ENCODE measurements around the gene GAL3ST2.

The GAL3ST2 gene

DNA sequence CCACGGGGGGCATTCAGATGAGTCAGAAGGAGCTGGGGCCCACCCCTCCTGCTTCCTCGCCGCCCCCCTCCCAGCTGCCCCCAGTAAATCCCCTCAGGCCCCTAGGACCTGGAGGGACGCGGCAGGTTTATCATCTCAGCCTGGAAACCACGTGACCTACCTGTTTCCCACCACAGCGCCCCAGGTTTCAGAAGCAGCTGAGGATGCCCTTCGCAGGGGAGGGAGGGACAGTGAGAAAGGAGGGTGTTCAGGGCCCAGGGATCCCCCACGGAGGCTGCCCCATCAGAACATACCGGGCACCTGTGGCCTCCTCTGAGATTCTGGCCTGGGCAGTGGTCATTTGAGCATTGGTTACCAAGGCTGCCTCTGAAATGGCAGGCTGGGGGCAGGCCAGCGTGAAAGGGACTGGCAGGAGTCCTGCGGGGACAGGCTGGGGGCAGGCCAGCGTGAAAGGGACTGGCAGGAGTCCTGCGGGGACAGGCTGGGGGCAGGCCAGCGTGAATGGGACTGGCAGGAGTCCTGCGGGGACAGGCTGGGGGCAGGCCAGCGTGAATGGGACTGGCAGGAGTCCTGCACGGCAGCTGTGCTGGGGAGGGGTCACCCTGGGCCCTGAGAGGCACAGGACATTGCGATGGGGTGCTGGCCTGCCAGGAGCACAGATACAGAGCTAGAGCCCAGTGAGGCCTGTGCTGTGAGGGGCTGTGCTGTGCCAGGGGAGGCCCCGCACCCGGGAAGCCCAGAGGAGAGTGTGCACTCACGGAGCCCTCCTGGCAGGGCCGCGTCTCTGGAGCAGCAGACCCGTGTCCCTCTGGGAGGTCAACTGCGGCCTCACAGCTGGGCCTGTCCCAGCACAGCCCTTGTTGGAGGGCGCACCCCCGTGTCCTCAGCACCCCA is 33.9 kb downstream of the GAL3ST2 start:
- in situ Hi-C loops (cut with HindIII; ENCODE audit: low sequenced_read_pairs) = no loop called here

GRCh38 chr2:241811201-241811951 is 34.8 kb downstream of the GAL3ST2 start:
- in situ Hi-C loops (cut with HindIII; ENCODE audit: low sequenced_read_pairs) = no loop called here
- TF ChIP-seq, protein P1, sequence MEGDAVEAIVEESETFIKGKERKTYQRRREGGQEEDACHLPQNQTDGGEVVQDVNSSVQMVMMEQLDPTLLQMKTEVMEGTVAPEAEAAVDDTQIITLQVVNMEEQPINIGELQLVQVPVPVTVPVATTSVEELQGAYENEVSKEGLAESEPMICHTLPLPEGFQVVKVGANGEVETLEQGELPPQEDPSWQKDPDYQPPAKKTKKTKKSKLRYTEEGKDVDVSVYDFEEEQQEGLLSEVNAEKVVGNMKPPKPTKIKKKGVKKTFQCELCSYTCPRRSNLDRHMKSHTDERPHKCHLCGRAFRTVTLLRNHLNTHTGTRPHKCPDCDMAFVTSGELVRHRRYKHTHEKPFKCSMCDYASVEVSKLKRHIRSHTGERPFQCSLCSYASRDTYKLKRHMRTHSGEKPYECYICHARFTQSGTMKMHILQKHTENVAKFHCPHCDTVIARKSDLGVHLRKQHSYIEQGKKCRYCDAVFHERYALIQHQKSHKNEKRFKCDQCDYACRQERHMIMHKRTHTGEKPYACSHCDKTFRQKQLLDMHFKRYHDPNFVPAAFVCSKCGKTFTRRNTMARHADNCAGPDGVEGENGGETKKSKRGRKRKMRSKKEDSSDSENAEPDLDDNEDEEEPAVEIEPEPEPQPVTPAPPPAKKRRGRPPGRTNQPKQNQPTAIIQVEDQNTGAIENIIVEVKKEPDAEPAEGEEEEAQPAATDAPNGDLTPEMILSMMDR (IDR thresholded peaks at IDR 0.05; ENCODE audit: low read depth, low read length) = no peak
- no peak overlapping the region for H3K4me3 ChIP-seq (ENCODE audit: low read depth, low read length)
- no peak for DNase-seq (ENCODE audit: low read depth, low spot score)

More for the DNA sequence above, 33.9 kb downstream of the GAL3ST2 start:
- no peak for DNase-seq (ENCODE audit: low read depth, low spot score)
- TF ChIP-seq, protein P1 (IDR thresholded peaks at IDR 0.05; ENCODE audit: low read depth, low read length) = no peak
- no peak overlapping the region for H3K4me3 ChIP-seq (ENCODE audit: low read depth, low read length)

DNA sequence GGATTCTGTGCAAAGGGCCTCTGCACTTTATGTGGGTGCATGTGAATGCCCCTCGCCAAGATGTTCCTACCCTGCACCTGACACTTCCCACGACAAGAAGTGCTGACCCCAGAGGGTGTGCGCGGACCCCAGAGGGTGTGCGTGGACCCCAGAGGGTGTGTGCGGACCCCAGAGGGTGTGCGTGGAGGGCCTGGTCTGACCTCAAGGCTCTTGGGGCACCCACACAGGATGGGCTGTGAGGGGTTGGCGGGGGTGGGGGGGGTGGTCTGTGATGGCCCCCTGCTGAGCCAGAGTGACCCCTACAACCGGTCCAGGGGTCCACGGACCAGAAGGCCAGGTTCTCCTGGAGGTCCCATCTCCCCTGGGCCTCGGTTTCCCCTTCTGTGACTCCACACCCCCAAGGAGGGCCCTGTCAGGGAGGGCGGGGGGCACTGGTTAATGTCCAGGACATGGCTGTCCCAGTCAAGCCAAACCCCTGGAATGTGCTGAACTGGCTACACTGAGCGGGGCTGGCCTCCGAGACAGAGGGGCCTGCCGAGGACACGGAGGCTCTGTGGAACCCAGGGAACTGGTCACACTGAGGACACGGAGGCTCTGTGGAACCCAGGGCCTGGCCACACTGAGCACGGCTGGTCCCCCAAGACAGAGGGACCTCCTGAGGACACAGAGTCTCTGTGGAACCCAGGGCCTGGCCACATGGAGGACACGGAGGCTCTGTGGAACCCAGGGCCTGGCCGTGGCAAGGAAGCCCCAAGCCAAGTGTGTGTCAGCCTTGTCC is 35.5 kb downstream of the GAL3ST2 start:
- no peak for DNase-seq (ENCODE audit: low read depth, low spot score)
- H3K4me3 ChIP-seq (ENCODE audit: low read depth, low read length) = no peak overlapping the region
- in situ Hi-C loops (cut with HindIII; ENCODE audit: low sequenced_read_pairs) = no loop called here
- TF ChIP-seq, protein P1 (IDR thresholded peaks at IDR 0.05; ENCODE audit: low read depth, low read length) = no peak

- TF ChIP-seq, protein P1 (IDR thresholded peaks at IDR 0.05; ENCODE audit: low read depth, low read length) = no peak
- no peak overlapping the region for H3K4me3 ChIP-seq (ENCODE audit: low read depth, low read length)
- in situ Hi-C loops (cut with HindIII; ENCODE audit: low sequenced_read_pairs) = no loop called here
- DNase-seq (ENCODE audit: low read depth, low spot score) = no peak
Measured at GRCh38 chr2:241812730-241813643, 36.4 kb downstream of the GAL3ST2 start.

DNA sequence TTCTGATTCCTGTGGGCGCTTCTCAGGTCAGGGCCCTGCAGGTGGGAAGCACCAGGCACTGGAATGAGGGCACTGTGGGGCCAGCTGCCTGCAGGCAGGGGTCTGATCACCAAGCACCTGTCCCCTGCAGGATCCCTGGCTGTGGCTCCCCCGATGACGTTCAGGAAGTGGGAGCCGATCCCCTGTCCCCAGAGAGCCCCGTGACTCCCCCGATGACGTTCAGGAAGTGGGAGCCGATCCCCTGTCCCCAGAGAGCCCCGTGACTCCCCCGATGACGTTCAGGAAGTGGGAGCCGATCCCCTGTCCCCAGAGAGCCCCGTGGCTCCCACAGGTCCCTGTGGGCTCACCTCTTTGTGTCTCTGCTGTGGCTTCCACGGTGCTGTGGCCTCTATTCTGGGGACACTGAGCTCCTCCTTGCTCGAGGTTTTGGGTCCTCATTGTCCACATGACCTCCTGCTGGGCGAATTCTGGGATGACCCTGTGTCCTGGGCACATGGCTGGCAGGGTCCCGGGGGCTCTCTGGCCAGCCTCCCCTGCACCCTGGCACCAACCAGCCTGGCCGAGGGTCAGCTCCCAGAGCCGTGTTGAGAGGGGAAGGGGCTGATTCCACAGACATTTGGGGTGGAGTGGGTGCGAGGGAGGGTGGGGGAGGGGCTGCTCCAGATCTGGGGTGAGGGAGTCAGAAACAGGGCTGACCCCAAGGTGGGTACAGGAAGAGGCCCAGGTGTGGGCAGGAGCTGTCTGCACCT is 37.2 kb downstream of the GAL3ST2 start:
- in situ Hi-C loops (cut with HindIII; ENCODE audit: low sequenced_read_pairs) = no loop called here
- no peak overlapping the region for H3K4me3 ChIP-seq (ENCODE audit: low read depth, low read length)
- DNase-seq (ENCODE audit: low read depth, low spot score) = no peak
- TF ChIP-seq, protein P1 (IDR thresholded peaks at IDR 0.05; ENCODE audit: low read depth, low read length) = no peak

Data from astrocyte of the spinal cord (primary cell).